Prostate gland (tissue), 2 donors: ENCODE results near the gene TAMM41. TPM values are rescaled to one million over a fixed set of nuclear protein-coding genes. Genes with fewer than 3 reads are reported as not detected.
"Not testable (repeated sequence)": the region's sequence is repeated elsewhere in the genome, so short reads cannot be mapped to it uniquely, and the experiment has no call there.

ENCODE experiments used
- DNase-seq: peaks from one replicate; pipeline ENCODE4 v3.0.0-alpha.2; 2019; ENCODE audit warnings: low spot score
- H3K27ac ChIP-seq, 2 donors: fragments of 200-600 bp; sonication (generic); 2 replicates each; pipeline ENCODE4 v1.5.1; 2017 to 2019
- H3K27me3 ChIP-seq: fragments of 200-600 bp; sonication (generic); replicated peaks from 2 replicates; pipeline ENCODE4 v1.5.1; 2019; ENCODE audit not compliant: insufficient read depth
- H3K36me3 ChIP-seq, 2 donors: fragments of 200-600 bp; sonication (generic); 1 replicate in 1 of 2; 2 replicates in 1 of 2; pipeline versions ENCODE4 v1.5.1 to v1.8.1; 2017 to 2019
- H3K4me1 ChIP-seq: fragments of 200-600 bp; sonication (generic); replicated peaks from 2 replicates; pipeline ENCODE4 v1.5.1; 2019
- H3K4me3 ChIP-seq, 2 donors: fragments of 200-600 bp; sonication (generic); 2 replicates each; pipeline ENCODE4 v1.5.1; 2017 to 2019
- H3K9me3 ChIP-seq: fragments of 200-600 bp; sonication (generic); 2 replicates; pipeline ENCODE4 v1.5.1; 2017
- CTCF ChIP-seq, 4 experiments: fragments of 200-600 bp in 2 of 4; fragments of 450-650 bp in 2 of 4; sonication (generic) in 2 of 4; IDR thresholded peaks; 1 replicate in 3 of 4; 2 replicates in 1 of 4; pipeline ENCODE4 v1.5.1; 2016 to 2019; ENCODE audit warnings: antibody characterized with exemption in 4 of 4, mild to moderate bottlenecking in 2 of 4, moderate library complexity in 2 of 4
- POLR2A ChIP-seq: fragments of 450-650 bp; IDR thresholded peaks from one replicate; pipeline ENCODE4 v1.6.1; 2016; ENCODE audit warnings: antibody characterized with exemption, mild to moderate bottlenecking
- POLR2AphosphoS5 ChIP-seq: sonication (generic); formaldehyde crosslinking; IDR thresholded peaks from one replicate; pipeline ENCODE4 v1.6.1; 2017; ENCODE audit warnings: antibody characterized with exemption
- WGBS: methylation state at CpG from one replicate; pipeline ENCODE4 v1.1.5; 2018; 5-methylcytosine and 5-hydroxymethylcytosine counted together
- intact Hi-C: fragments of 100-400 bp; cut with DNase I; formaldehyde crosslinking; loops from one replicate; pipeline ENCODE4 v1.14.2; 2022
- total RNA-seq, 2 donors: library from RNA; depleted of rRNA; stranded (reverse); fragments of >200 nt; gene quantifications; one replicate each; pipeline ENCODE4 v1.1.0, GENCODE V29; 2016

The TAMM41 gene
- 10 to 100 TPM; 11.2 to 18.8 TPM for total RNA-seq

- peak; percentile 87 for DNase-seq
- H3K27ac ChIP-seq: peak within 1 kb of the TSS; percentile 81 to 83
- WGBS: 2% methylated on average over 70 of the region's 71 CpGs
- peak within 1 kb of the TSS; percentile 75 to 79 for H3K4me3 ChIP-seq
- no peaks in the 10 kb centered on the region for H3K27me3 ChIP-seq
- intact Hi-C loops: loop anchor here (10.0 kb wide), 1 partner anchor 192 kb away; no protein-coding TSS in a partner anchor
- TF ChIP-seq CTCF (IDR thresholded peaks at IDR 0.05): peak; percentile 35 to 88 (median 70)
- peak; percentile 81 for TF ChIP-seq POLR2AphosphoS5
- TF ChIP-seq POLR2A: peak; percentile 49
- peaks cover 9% of the 10 kb centered on the region for H3K4me1 ChIP-seq
- no peaks in the 10 kb centered on the region for H3K36me3 ChIP-seq
- H3K9me3 ChIP-seq: no peaks in the 10 kb centered on the region
Measured at GRCh38 chr3:11846281-11847266, at the start of gene TAMM41. Gene TAMM41, minus strand, starts transcription at chr3:11846885. Its CDS starts 249 bp downstream, at chr3:11846636.

- Histone ChIP-seq H3K9me3 (no peaks in the 10 kb centered on the region), H3K27ac (no peak overlapping the region), H3K4me3 (no peak overlapping the region), H3K36me3 (no peaks in the 10 kb centered on the region), H3K4me1 (no peaks in the 10 kb centered on the region), H3K27me3 (no peaks in the 10 kb centered on the region)
- 72% methylated on average over 5 of the region's 5 CpGs for WGBS
- no peak for DNase-seq
- intact Hi-C loops: no loop called here
- TF ChIP-seq CTCF (IDR thresholded peaks at IDR 0.05): no peak
- TF ChIP-seq POLR2AphosphoS5: no peak
- no peak for TF ChIP-seq POLR2A
Measured at GRCh38 chr3:11878837-11879236, 32.2 kb upstream of the TAMM41 start.

GRCh38 chr3:11874707-11875106, 28.0 kb upstream of the TAMM41 start:
- H3K27me3 ChIP-seq, H3K4me1 ChIP-seq, DNase-seq, H3K9me3 ChIP-seq, H3K27ac ChIP-seq, H3K36me3 ChIP-seq, H3K4me3 ChIP-seq, intact Hi-C loops: not testable (repeated sequence)
- whole genome bisulfite sequencing: 86% methylated on average over 1 of the region's 1 CpG

GRCh38 chr3:11863739-11864138, 17.1 kb upstream of the TAMM41 start:
- H3K4me1 ChIP-seq, intact Hi-C loops, H3K9me3 ChIP-seq, H3K27me3 ChIP-seq, H3K36me3 ChIP-seq, DNase-seq, H3K4me3 ChIP-seq, H3K27ac ChIP-seq: not testable (repeated sequence)
- 88% methylated on average over 1 of the region's 1 CpG for WGBS

- DNase-seq, H3K27ac ChIP-seq, H3K4me3 ChIP-seq, H3K27me3 ChIP-seq, intact Hi-C loops, H3K9me3 ChIP-seq, H3K4me1 ChIP-seq, H3K36me3 ChIP-seq: not testable (repeated sequence)
- 91% methylated on average over 2 of the region's 2 CpGs for WGBS
Measured at GRCh38 chr3:11862584-11862983, 15.9 kb upstream of the TAMM41 start.

- H3K4me1 ChIP-seq, H3K9me3 ChIP-seq, DNase-seq, H3K4me3 ChIP-seq, intact Hi-C loops, H3K27me3 ChIP-seq, H3K27ac ChIP-seq, H3K36me3 ChIP-seq: not testable (repeated sequence)
- WGBS: 86% methylated on average over 6 of the region's 6 CpGs
Measured at GRCh38 chr3:11862145-11862544, 15.5 kb upstream of the TAMM41 start.

GRCh38 chr3:11860213-11860612, 13.5 kb upstream of the TAMM41 start:
- DNase-seq, H3K27me3 ChIP-seq, H3K27ac ChIP-seq, intact Hi-C loops, H3K9me3 ChIP-seq, H3K4me3 ChIP-seq, H3K4me1 ChIP-seq, H3K36me3 ChIP-seq: not testable (repeated sequence)
- WGBS: 17% methylated on average over 1 of the region's 1 CpG
